Neural cell (in vitro differentiated cells): Measurements from ENCODE around the gene KHDC3L.

Experiments
- EP300 ChIP-seq: fragments of 450-650 bp; conservative IDR thresholded peaks from 2 replicates; pipeline ENCODE4 v1.6.1; 2014; ENCODE audit warnings: antibody characterized with exemption, mild to moderate bottlenecking, moderate library complexity; ENCODE audit not compliant: poor library complexity, severe bottlenecking
- EZH2 ChIP-seq: fragments of 200-600, 300-800 bp; shearing (Covaris generic), sonication (generic); IDR thresholded peaks from 2 replicates; pipeline ENCODE4 v1.6.1; 2014; ENCODE audit warnings: antibody characterized with exemption, low read length, borderline replicate concordance, mild to moderate bottlenecking; ENCODE audit not compliant: insufficient read depth, poor library complexity, severe bottlenecking
- POLR2AphosphoS5 ChIP-seq: IDR thresholded peaks from 2 replicates; pipeline ENCODE4 v1.6.1; 2012
- RAD21 ChIP-seq: fragments of 450-650 bp; conservative IDR thresholded peaks from 2 replicates; pipeline ENCODE4 v1.6.1; 2014; ENCODE audit warnings: antibody characterized with exemption, mild to moderate bottlenecking, moderate library complexity
- SMC3 ChIP-seq: fragments of 450-650 bp; conservative IDR thresholded peaks from 2 replicates; pipeline ENCODE4 v1.6.1; 2014; ENCODE audit warnings: antibody characterized with exemption, mild to moderate bottlenecking, moderate library complexity; ENCODE audit not compliant: poor library complexity
- TF ChIP-seq, protein P1 (sequence below): fragments of 450-650 bp; IDR thresholded peaks from 2 replicates; pipeline ENCODE4 v1.5.1; 2014; ENCODE audit warnings: antibody characterized with exemption, mild to moderate bottlenecking, moderate library complexity; ENCODE audit not compliant: poor library complexity, severe bottlenecking

DNA sequence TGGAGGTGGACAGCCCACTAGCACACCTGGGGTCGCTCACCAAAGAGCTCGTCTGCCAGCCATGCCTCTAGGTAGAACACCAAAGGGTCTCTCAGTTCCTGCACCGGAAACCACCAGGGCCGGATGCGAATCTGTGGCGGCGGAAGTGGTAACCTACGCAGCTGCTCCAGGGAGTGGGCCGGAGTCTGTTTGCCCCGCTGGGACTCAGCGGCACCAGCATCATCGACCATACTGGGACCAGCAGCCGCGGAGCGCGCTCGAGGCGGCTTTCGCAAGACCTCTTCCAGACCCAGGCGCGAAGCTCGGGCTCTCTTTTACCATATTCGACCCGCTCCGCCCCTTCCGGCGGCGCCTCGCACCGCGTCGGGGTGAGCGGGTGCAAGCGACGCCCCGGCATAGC, 7.1 kb downstream of the KHDC3L start, which contains the start of gene OOEP:
- TF ChIP-seq, protein P1, sequence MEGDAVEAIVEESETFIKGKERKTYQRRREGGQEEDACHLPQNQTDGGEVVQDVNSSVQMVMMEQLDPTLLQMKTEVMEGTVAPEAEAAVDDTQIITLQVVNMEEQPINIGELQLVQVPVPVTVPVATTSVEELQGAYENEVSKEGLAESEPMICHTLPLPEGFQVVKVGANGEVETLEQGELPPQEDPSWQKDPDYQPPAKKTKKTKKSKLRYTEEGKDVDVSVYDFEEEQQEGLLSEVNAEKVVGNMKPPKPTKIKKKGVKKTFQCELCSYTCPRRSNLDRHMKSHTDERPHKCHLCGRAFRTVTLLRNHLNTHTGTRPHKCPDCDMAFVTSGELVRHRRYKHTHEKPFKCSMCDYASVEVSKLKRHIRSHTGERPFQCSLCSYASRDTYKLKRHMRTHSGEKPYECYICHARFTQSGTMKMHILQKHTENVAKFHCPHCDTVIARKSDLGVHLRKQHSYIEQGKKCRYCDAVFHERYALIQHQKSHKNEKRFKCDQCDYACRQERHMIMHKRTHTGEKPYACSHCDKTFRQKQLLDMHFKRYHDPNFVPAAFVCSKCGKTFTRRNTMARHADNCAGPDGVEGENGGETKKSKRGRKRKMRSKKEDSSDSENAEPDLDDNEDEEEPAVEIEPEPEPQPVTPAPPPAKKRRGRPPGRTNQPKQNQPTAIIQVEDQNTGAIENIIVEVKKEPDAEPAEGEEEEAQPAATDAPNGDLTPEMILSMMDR = no peak
- TF ChIP-seq SMC3 = no peak
- no peak for TF ChIP-seq EP300
- no peak for TF ChIP-seq POLR2AphosphoS5
- TF ChIP-seq EZH2 = no peak
- no peak for TF ChIP-seq RAD21
